Hepatocyte (in vitro differentiated cells): ENCODE results near the gene FAM221B.

Source experiments
- EZH2 ChIP-seq: fragments of 200-600 bp; sonication (generic); IDR thresholded peaks from 2 replicates; pipeline ENCODE4 v1.6.1; 2016; ENCODE audit warnings: antibody characterized with exemption, mild to moderate bottlenecking, borderline replicate concordance
- EZH2phosphoT487 ChIP-seq: fragments of 200-600 bp; sonication (generic); IDR thresholded peaks from one replicate; pipeline ENCODE4 v1.6.1; 2018; ENCODE audit warnings: antibody characterized with exemption, mild to moderate bottlenecking, low read depth, moderate library complexity; ENCODE audit not compliant: unreplicated experiment, severe bottlenecking
- TF ChIP-seq, protein P1 (sequence below): fragments of 200-600 bp; sonication (generic); IDR thresholded peaks from 2 replicates; pipeline ENCODE4 v1.5.1; 2016; ENCODE audit warnings: antibody characterized with exemption, mild to moderate bottlenecking; ENCODE audit not compliant: poor library complexity

DNA sequence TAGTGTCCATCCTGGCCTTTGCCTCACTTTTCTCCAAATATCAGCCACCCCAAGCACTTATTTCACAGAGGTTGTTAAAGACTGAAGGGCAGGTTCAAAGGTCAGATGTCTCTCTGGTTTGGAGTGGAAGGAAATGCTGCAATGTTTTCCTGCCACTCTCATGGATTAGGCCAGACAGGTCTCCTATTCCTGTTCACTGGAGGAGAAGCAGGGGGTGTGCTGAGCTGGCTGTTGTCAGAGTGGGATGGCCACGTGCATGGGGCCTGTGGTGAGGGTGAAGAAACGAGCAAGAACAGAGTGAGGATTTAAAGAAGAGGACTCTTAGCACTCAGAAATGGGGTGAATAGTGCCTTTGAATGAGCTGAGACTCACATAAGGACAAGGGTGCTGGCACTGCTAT lies 7.2 kb upstream of the FAM221B start:
- TF ChIP-seq, protein P1, sequence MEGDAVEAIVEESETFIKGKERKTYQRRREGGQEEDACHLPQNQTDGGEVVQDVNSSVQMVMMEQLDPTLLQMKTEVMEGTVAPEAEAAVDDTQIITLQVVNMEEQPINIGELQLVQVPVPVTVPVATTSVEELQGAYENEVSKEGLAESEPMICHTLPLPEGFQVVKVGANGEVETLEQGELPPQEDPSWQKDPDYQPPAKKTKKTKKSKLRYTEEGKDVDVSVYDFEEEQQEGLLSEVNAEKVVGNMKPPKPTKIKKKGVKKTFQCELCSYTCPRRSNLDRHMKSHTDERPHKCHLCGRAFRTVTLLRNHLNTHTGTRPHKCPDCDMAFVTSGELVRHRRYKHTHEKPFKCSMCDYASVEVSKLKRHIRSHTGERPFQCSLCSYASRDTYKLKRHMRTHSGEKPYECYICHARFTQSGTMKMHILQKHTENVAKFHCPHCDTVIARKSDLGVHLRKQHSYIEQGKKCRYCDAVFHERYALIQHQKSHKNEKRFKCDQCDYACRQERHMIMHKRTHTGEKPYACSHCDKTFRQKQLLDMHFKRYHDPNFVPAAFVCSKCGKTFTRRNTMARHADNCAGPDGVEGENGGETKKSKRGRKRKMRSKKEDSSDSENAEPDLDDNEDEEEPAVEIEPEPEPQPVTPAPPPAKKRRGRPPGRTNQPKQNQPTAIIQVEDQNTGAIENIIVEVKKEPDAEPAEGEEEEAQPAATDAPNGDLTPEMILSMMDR, result no peak
- TF ChIP-seq EZH2, result no peak
- TF ChIP-seq EZH2phosphoT487, result no peak
